Esophagus squamous epithelium (tissue), 4 donors: ENCODE data around the gene CT47C1.

Source experiments
- CTCF ChIP-seq, 6 experiments: fragments of 450-650 bp in 4 of 6; fragments of 200-600 bp in 2 of 6; sonication (generic) in 2 of 6; IDR thresholded peaks; one replicate each; pipeline ENCODE4 v1.5.1; 2016 to 2019; ENCODE audit warnings: antibody characterized with exemption in 6 of 6, mild to moderate bottlenecking in 4 of 6, moderate library complexity in 4 of 6
- POLR2A ChIP-seq, 4 donors: fragments of 450-650 bp; IDR thresholded peaks; one replicate each; pipeline ENCODE4 v1.6.1; 2017; ENCODE audit warnings: antibody characterized with exemption in 4 of 4, mild to moderate bottlenecking in 4 of 4, moderate library complexity in 3 of 4

DNA sequence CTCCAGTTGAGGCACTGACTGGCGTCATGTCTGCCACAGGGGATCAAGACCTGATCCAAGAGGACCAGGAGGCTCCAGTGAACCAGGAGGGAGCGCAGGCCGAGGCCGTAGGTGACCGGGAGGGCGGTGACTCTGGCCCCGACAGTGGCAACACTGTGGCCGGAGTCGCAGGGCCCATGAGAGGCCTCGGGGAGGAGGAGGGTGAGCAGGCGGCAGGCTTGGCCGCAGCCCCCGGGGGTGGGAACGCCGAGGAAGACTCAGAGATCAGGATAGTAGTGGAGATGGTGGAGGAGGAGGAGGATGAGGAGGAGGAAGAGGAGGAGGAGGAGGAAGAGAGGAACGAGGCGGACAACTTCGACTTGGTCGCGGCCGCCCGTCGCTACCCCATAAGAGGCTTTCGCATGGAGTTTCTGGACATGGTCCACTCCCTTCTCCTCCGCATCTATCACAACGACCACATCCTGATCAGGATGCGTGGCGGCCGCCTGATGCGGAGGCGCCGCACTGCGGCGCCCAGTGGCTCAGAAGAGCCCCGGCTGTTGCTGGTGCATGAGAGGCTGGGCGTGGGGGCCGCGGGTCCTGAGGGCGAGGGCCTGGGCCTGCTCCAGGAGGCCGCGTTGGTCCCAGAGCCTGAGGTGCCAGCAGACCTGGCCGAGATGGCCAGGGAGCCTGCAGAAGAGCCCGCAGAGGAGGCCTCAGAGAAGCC lies 560 bp downstream of the CT47C1 start:
- TF ChIP-seq POLR2A (IDR thresholded peaks at IDR 0.05) (no peak), CTCF (IDR thresholded peaks at IDR 0.05) (no peak)
